CD4-positive, alpha-beta T cell treated with Interleukin-17A for 1 hour (primary cell): ENCODE data around the gene HSF2.
A peak's percentile ranks its signal among the peaks of the same experiment; 100 is the strongest.
"Not testable (repeated sequence)": the region's sequence is repeated elsewhere in the genome, so short reads cannot be mapped to it uniquely, and the experiment has no call there.

ENCODE experiments used
- DNase-seq: peaks from one replicate; pipeline ENCODE4 v3.0.0-alpha.2; 2020

The HSF2 gene

DNA sequence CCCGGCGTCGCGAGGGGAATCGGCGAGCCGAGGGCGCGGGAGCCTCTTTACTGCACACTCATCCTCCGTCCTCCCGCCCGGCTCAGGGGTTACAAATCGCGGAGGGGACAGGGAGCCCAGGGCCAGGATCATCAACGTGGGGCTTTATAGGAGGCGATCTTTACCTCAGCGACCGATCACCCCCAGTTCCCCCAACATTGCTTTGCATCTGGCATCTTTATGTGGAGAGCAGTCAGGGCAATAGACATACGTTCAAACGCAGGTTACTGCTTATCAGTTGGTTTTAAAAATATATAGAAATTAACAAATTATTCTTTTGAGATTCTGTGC is 634 bp downstream of the HSF2 start:
- DNase-seq, result no peak

DNA sequence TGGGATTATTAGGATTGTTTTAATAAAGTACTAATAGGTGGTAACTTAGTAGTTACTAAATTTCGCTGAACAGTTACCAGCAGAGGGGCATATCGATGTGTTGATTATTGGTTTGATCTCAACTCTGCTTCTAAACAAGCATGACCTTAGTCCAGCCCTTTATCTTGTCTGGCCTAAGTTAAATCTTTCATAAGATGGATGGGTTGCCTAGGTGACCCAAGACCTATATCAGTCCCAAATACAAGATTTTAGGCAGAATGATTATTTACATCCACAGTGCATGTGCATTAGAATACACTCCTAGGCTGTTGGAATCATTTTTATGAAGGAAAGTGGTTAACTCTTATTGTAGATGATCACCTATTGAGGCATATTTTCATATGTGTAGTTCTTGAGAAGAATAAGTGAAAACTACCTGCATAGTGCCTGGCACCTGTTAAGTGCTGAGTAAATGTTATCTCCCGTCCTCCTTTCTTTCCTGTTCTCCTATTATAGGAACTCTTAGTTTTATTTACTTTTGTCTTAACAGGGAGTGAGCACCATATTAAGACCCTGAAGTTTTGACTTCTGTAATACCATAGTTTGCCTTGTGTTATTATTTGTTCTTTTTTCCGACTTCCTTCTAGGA is 1.1 kb downstream of the HSF2 start:
- DNase-seq, result no peak

DNA sequence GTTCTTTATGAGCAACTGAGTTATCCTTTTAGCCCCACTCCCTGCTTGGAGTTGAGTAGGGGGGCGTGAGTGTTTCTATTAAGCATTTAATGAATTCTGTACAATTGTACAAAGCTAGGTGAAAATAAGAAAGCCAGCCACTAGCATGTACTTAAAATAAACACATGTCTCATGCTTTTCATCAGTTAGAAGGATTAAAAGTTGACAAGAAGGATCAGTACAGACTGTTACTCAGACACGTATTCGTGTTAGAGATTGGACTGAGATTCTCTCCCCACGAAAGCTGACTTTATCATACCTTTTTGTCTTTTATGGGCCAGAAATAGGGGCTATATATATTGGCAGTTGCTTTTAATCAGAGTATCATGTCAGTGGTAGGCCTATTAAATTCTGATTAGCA is 1.7 kb downstream of the HSF2 start:
- no peak for DNase-seq

DNA sequence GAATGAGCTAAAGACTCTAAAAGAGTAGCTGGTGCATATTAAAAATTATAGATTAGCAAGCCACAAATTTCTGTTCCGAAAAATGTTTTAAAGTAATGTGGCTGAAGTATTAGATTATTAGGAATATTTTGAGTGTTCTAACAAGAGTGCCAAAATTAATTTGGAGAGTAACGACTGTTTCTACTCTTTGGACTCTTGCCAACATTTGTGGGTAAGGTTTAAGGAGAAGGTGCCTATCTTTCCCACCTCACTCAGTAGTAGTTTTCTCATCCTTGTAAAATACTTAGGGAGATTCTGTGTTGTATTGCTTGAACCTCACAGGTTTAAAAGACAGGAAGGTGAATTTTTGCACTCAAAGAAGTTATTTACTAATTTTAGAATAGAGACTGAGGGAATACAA is 5.0 kb downstream of the HSF2 start:
- no peak for DNase-seq

DNA sequence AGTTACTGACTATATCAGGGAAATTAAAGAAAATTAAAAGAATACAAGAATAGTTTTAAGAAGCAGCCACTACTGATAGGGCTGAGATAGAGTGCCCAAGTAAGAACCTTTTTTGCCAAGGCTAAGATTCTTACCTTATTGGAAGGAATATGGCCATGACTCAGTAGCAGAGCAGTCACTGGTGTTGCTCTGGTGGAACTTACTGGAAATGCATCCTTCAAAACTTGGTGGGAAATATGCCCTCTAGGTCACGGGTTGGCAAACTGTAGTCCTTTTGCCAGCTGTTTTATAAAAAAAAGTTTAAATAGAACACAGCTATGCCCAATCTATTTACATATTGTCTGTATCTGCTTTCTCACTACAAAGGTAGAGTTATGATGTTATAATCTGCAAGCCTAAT is 6.0 kb downstream of the HSF2 start:
- DNase-seq, result no peak

DNA sequence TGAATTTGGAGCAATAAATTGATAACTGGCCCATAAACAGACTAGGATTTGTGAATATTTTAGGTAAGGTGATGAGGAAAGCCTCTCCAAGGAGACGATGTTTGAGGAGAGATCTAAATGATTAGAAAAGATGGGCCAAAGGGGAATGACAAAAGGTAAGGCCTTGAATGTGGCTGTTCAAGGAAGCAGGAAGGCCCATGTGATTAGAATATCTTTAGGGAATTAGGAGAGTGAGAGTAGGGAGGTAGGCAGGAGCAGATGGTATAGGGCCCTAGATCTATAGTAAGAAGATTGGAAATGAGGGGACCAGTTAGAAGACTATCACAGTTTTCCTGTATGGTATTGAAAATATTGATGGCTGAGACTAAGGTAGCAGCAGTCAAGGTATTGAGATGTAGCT is 6.7 kb downstream of the HSF2 start:
- no peak for DNase-seq

DNA sequence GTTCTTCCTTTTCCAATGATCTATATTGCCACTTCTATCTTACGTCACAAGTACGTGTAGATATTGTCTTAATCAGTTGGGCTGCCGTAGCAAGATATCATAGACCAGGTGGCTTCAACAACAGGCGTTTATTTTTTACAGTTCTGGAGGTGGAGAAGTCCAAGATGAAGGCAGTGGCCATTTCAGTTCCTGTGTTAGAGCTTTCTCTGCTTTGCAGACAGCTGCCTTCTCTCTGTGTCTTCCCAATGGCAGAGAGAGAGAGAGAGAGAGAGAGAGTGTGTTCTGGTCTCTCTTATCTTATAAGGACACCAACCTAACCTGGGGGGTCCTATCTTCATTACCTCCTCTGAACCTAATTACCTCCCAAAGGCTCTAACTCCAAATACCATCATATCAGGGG is 8.3 kb downstream of the HSF2 start:
- no peak for DNase-seq

DNA sequence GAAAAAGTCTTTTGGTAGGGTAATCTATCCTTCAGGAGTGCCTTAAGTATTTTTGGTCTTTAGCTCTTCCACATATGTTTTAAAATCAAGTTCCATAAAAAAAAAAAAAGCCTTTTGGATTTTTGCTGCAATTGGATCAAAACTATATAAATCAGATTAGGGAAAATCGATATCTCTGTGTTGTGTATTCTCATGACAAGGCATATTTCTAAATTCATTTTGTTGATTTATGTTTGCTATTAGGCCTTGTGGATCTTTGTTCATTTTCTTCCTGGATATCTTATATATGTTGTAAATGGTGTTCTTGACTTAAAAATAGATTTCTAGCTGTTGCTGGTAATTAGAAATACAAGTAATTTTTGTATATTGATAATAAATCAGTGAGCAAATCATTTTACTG is 8.8 kb downstream of the HSF2 start:
- no peak for DNase-seq

DNA sequence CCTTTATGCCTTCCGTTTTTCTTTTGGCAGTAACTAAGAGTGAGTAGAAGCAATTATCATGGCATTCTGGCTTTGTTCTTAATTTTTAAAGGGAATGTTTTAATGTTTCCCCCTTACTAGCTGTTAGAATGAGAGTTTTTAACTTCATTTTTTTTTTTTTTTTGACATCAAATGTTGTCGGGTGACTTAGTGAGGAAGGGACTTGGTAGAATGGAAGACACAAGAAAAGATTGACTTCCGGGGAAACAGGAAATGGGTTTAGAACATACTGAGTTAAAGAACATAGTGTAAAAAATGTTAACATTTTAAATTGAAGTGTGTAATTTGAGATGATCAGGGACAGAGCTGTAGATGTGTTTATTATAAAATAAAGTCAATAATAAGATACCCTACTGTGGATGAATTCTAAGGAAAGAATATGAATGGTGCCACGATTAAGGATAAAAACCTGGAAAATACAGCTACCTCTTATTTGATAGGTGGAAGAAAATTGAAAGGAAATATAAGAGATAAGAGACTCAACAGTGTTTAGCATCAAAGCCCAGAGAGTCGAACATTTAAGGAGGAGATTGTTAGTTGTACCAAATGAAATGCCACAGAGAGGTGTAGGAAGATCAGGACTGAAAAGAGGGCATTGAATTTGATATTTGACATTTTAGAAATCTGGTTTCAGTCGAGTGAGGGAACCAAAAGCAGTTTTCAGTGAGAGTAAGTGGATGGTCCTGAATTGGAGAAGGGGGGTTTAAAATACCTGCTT is 9.4 kb downstream of the HSF2 start:
- DNase-seq, result peak; percentile 50

DNA sequence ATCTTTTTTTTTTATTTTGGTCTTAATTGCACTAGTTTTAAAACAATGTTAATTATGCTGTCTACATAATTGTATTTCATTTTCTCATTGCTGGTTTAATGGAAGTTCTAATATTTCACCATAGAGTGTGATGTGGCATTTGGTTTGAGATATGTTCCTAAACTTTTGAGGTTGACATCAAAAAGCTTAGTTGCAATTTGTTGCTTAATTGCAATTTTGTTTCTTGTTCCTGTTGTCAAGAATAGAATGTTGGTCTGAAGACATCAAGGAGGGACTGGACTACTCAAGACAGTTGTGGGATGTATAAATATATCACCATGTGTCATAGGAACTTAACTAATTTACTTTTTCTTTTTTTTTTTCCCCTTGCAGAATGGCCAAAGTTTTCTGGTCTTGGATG is 12.5 kb downstream of the HSF2 start:
- DNase-seq, result no peak

DNA sequence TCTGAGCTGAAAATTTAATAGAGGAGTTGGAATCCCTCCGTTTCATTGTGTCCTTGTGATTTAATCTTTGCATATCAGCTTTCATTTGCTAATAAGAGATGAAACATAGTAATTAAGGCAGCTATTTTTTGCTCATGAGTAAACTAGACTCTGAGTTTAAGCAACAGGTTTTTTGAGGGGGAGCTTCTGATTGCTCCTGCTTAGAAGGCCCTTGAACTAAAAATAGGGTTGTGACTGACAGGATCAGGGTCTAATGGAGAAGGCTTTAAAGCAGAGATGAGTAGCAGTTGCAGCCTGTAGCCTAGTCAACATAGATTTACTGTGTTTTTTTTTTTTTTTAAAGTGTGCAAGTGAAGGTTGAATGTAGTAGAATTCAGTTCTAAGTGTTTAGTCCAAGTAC is 17.4 kb downstream of the HSF2 start:
- no peak for DNase-seq

DNA sequence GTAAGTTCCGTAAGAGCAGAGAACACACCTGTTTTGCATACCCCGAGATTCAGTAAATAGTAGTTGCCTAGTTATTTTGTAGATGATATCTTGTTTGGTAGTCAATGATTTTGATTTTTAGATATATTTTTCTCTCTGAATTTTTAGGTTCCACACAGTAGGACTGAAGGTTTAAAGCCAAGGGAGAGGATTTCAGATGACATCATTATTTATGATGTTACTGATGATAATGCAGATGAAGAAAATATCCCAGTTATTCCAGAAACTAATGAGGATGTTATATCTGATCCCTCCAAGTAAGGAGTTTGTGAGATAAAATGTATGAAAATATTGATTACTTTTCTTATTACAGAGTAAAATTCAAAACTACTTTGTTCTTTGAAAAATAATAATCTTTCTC is 22.6 kb downstream of the HSF2 start:
- no peak for DNase-seq

DNA sequence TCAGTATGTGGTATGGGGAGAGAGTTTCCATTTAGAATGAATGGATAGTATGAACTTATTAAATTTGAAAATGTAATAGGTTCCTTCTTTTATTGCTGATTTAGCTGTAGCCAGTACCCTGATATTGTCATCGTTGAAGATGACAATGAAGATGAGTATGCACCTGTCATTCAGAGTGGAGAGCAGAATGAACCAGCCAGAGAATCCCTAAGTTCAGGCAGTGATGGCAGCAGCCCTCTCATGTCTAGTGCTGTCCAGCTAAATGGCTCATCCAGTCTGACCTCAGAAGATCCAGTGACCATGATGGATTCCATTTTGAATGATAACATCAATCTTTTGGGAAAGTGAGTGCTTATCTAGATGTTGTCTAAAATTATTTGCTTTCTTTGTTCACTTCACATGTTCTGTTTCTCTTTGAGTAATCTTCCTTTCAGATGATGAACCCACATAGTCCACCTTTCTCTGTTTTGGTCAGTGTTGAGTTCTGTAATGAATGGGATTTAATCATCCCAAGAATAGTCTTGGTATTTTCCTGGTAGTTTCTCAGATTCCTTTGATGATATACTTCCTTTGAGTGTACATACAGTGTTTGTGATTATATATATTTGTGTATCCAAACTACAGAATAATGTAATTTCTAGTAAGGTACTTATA is 23.3 kb downstream of the HSF2 start:
- DNase-seq, result no peak

DNA sequence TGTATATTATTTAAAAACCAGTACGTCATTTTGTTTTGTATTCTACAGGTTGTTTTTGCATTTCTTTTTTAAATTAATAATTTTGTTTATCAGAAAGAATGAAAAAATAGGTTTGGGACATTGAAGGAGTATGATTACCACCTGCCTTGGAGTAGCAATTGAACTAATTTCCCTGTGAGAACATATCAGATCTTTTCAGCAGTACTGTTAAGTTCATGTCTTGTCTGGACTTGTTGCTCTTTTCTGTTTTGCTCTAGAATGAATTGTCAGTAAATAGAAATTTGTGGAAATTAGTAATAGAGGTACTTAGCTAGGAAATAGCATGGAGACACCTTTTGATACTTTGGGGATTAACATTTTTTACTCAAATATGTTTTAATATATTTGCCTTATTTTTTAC is 24.3 kb downstream of the HSF2 start:
- no peak for DNase-seq

DNA sequence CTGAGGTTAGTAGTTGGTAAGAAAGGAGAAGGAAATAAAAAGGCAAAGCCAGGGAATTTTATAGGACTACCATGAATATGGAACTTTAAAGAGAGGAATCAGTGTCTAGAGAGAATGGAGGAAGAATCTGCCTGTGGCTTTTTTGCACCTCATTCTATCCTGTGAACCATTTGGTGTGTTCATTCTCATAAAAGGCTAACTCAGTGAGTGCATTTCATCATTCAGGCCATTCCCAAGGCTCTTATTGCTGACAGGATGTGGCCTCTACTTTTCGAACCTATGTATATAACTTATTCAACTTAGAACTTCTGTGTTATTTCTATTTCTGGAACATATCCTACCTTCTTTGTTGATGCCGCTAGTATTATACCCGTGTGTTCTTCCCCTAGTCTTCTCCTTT is 27.1 kb downstream of the HSF2 start:
- DNase-seq, result no peak

DNA sequence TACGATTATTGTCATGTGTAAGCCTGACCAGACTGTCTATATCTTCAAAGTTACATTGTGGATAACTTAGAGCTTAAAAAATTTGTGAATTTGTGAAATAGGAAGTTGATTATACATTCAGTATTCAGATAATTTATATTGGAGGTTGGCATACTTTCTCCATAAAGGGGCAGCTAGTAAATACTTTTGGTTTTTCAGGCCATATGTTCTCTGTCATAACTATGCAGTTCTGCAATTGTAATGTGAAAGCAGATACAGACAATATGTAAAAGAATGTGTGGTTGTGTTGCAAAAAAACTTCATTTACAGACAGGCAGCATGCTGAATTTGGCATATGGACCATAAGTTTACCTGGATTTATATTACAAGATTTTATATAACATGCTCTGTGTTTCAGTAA is 29.3 kb downstream of the HSF2 start:
- DNase-seq, result no peak

DNA sequence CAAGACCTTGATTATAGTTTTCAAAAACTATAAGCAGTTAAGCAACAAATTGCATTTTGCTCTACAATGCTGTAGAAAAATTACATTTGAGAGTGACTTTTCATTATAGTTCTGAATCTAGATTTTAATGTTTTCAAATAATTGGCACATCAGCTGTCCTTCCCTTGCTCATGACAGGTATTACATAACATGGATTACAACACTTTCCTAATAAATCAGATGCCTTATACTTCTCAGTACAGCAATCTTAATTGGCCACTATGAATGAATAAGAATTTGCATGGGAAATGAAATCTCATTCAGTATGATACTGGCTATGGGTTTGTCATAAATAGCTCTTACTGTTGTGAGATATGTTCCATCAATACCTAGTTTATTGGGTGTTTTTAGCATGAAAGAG is 29.9 kb downstream of the HSF2 start:
- no peak for DNase-seq

DNA sequence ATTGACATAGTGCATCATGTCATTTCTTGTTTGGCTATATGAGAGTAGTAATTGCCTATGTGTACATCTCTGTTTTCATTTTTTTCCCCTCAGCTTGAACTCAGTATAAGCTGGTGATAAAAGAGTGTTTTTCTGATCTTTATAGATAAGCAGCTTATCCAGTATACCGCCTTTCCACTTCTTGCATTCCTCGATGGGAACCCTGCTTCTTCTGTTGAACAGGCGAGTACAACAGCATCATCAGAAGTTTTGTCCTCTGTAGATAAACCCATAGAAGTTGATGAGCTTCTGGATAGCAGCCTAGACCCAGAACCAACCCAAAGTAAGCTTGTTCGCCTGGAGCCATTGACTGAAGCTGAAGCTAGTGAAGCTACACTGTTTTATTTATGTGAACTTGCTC is 32.3 kb downstream of the HSF2 start:
- DNase-seq, result no peak

DNA sequence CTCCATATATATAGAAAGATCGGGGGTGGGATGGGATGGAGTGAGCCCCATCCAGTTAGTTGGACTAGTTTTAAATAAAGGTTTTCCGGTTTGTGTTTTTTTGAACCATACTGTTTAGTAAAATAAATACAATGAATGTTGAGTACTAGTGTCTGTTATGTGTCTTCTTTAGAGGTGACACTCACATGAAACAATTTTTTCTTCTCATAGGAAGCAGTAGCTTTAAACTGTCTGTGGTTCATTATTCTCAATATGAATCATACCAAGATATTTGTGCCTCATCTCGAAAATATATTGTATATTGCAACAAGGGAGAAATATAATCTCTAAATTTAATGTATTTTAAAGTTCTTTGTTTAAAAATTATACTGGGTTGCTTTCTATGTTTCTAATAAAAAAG is 33.4 kb downstream of the HSF2 start:
- no peak for DNase-seq

DNA sequence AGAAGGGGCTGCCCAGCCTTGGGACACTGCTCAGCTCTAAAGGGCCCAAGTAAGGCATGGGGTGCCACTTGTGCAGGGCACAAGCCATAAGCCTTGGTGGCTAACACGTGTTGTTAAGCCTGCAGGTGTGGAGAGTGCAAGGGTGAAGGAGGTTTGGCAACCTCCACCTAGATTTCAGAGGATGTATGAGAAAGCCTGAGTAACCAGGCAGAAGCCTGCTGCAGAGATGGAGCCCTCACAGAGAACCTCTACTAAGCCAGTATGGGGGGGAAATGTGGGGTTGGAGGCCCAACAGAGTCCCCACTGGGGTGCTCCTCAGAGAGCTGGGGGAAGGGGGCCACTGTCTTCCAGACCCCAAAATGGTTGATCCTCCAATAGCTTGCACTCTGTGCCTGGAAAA is 39.5 kb downstream of the HSF2 start:
- no peak for DNase-seq

DNA sequence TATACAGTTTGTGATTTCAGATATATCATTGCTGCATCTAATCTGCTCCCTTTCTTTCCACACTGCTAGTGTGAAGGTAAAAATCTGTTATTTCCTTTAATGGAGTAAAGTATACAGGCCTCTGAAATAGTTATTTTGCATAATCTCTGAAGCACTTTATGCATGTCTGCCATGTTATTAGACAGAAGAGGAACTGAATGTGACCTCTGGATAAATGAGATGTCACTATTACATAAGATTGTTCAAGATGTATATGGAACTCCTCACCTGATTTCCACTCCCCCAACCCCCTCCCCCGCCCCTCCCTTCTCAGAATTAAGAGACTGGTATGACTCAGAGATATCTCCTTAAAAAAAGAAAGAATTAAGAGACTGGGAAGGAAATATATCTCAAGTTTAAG is 45.8 kb downstream of the HSF2 start:
- DNase-seq, result no peak

DNA sequence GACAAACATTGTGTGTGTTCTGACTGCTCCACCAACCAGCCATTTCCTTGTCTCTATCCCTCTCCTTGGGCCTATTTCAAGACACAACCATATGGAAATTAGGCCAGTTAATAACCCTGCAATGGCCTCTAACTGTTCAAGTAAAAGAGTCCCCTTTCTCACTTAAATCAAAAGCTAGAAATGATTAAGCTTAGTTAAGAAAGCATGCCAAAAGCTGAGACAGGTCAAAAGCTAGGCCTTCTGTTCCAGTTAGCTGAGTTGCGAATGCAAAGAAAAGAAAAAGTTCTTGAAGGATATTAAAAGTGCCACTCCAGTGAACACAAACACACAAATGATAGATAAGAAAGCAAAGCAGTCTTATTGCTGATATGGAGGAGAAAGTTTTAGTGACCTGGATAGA is 49.6 kb downstream of the HSF2 start:
- no peak for DNase-seq

DNA sequence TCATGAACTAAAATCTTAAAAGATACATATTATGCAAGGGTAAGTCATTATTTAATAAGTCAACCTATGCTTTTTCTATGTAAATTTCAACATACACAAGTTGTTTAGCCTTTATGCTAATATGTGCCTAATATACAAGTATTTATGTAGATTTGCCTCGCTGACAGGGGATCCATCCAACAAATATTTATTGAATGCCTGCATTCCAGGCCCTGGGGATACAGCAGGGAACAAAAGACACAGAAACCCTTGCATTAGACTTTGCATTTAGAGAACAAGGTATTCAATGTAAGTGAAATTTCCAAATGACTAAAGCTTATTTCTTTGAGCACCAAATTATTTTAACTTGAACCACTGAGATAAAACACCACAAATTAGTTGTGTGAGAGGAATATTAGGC is 53.1 kb downstream of the HSF2 start:
- no peak for DNase-seq

DNA sequence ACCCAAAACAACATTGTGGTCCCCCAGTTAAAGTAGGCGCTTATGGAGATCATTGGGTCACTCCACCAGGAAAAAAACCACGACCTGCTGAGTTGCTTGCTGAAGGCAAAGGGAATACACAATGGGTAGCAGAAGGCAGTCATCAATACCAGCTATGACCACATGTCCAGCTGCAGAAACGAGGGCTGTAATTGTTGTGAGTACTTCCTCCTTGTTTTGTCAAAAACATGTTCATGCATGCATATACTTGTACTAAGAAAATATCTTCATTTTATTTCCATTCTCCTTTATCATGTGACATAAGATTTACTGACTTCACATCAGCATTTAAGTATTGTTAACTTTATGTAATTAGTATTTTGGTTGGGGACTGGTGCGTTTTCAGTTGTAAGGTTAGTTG is 55.2 kb downstream of the HSF2 start:
- no peak for DNase-seq

DNA sequence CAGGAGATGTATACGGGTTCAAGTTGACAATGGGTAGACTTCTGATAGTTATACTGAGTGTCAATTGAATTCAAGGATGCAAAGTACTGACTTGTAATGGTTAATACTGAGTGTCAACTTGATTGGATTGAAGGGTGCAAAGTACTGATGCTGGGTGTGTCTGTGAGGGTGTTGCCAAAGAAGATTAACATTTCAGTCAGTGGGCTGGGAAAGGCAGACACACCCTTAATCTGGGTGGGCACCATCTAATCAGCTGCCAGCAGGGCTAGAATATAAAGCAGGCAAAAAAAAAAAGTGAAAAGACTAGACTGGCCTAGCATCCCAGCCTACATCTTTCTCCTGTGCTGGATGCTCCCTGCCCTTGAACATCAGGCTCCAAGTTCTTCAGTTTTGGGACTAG is 55.7 kb downstream of the HSF2 start:
- not testable (repeated sequence) for DNase-seq
